Glutamatergic neuron (in vitro differentiated cells): ENCODE data around the gene CACNA1D. TPM values are rescaled to one million over a fixed set of nuclear protein-coding genes. Genes with fewer than 3 reads are reported as not detected.

ENCODE experiments used
- DNase-seq: peaks from one replicate; pipeline ENCODE4 v3.0.0; 2022
- H3K27ac Mint-ChIP-seq: one replicate; pipeline ENCODE4 v1.8.0; 2020; ENCODE audit warnings: mild to moderate bottlenecking, mixed read lengths, inconsistent platforms; ENCODE audit not compliant: unreplicated experiment
- H3K27me3 Mint-ChIP-seq: one replicate; pipeline ENCODE4 v1.8.0; 2020; ENCODE audit warnings: mild to moderate bottlenecking, moderate library complexity, mixed read lengths, inconsistent platforms; ENCODE audit not compliant: unreplicated experiment
- H3K36me3 Mint-ChIP-seq: one replicate; pipeline ENCODE4 v1.8.0; 2020; ENCODE audit warnings: mild to moderate bottlenecking, mixed read lengths, inconsistent platforms; ENCODE audit not compliant: unreplicated experiment
- H3K4me1 Mint-ChIP-seq: one replicate; pipeline ENCODE4 v1.8.0; 2020; ENCODE audit warnings: mild to moderate bottlenecking, low read depth, mixed read lengths, inconsistent platforms; ENCODE audit not compliant: unreplicated experiment
- H3K4me3 Mint-ChIP-seq: one replicate; pipeline ENCODE4 v1.8.0; 2020; ENCODE audit warnings: mild to moderate bottlenecking, mixed read lengths, inconsistent platforms; ENCODE audit not compliant: unreplicated experiment
- H3K9me3 Mint-ChIP-seq: one replicate; pipeline ENCODE4 v1.8.0; 2020; ENCODE audit warnings: mild to moderate bottlenecking, moderate library complexity, mixed read lengths, inconsistent platforms; ENCODE audit not compliant: unreplicated experiment
- CTCF ChIP-seq: fragments of 200-600 bp; sonication (generic); IDR thresholded peaks from one replicate; pipeline ENCODE4 v1.5.0; 2021; ENCODE audit not compliant: partially characterized antibody, unreplicated experiment
- total RNA-seq: library from RNA; stranded (reverse); fragmentation: NEBNext Ultra II Directional; extraction: Animal tissue kit (Norgen Biotek cat#: 25700); gene quantifications from one replicate; pipeline ENCODE4 v1.2.1, GENCODE V29; 2021; ENCODE audit not compliant: unreplicated experiment

CACNA1D gene
- total RNA-seq, 1 donor from 2014 or later: 5.0 TPM

GRCh38 chr3:53495520-53496391, 1.3 kb downstream of the CACNA1D start:
- peak; percentile 43 for DNase-seq
- Mint-ChIP-seq H3K27ac (no peak overlapping the region), H3K4me3 (peak overlapping the region; percentile 82), H3K4me1 (no peaks in the 10 kb centered on the region), H3K9me3 (peaks cover 2% of the 10 kb centered on the region), H3K36me3 (no peaks in the 10 kb centered on the region), H3K27me3 (peaks cover 12% of the 10 kb centered on the region)
- TF ChIP-seq CTCF: no peak

DNA sequence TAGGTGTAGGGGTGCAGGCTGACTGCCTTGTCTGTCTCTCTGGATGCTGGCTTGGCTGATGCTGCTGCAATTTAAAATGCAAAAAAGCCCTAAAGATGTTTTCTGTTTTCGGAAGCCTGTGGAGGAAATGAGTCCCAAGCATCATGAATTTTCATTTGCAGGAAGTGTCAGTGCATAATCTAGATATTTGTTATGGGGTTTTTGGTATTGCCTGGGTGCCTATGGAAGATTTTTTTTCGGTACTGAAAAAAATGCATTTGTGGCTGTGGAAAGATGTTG, 1.9 kb downstream of the CACNA1D start:
- peaks cover 4% of the 10 kb centered on the region for H3K4me1 Mint-ChIP-seq
- H3K36me3 Mint-ChIP-seq: no peaks in the 10 kb centered on the region
- no peak overlapping the region for H3K27ac Mint-ChIP-seq
- no peak for DNase-seq
- peaks cover 11% of the 10 kb centered on the region for H3K27me3 Mint-ChIP-seq
- H3K4me3 Mint-ChIP-seq: peak overlapping the region; percentile 82
- H3K9me3 Mint-ChIP-seq: peaks cover 2% of the 10 kb centered on the region
- TF ChIP-seq CTCF: no peak

- no peak overlapping the region for H3K27ac Mint-ChIP-seq
- no peak for TF ChIP-seq CTCF
- H3K4me3 Mint-ChIP-seq: no peak overlapping the region
- H3K36me3 Mint-ChIP-seq: no peaks in the 10 kb centered on the region
- DNase-seq: no peak
- peaks cover 4% of the 10 kb centered on the region for H3K4me1 Mint-ChIP-seq
- H3K9me3 Mint-ChIP-seq: peaks cover 2% of the 10 kb centered on the region
- H3K27me3 Mint-ChIP-seq: peaks cover 11% of the 10 kb centered on the region
These were observed 2.6 kb downstream of the CACNA1D start for GRCh38 chr3:53496984-53497383.

GRCh38 chr3:53498806-53499641, 4.6 kb downstream of the CACNA1D start:
- peak; percentile 30 for DNase-seq
- no peak overlapping the region for H3K4me3 Mint-ChIP-seq
- no peak overlapping the region for H3K27ac Mint-ChIP-seq
- peaks cover 7% of the 10 kb centered on the region for H3K27me3 Mint-ChIP-seq
- H3K36me3 Mint-ChIP-seq: no peaks in the 10 kb centered on the region
- TF ChIP-seq CTCF: peak; percentile 31
- H3K4me1 Mint-ChIP-seq: peaks cover 4% of the 10 kb centered on the region
- H3K9me3 Mint-ChIP-seq: peaks cover 2% of the 10 kb centered on the region
